ENCODE measurements around the gene COPS8.

- TF ChIP-seq YY1 (IDR thresholded peaks at IDR 0.05; ENCODE audit: insufficient read depth, insufficient read length) (no peak), SUZ12 (IDR thresholded peaks at IDR 0.05; ENCODE audit: extremely low read depth, insufficient read depth, insufficient read length) (no peak), ZNF274 (IDR thresholded peaks at IDR 0.05; ENCODE audit: low read depth, low read length) (no peak)
Observed at GRCh38 chr2:237057893-237058300, 27.8 kb upstream of the COPS8 start.
